SK-N-SH treated with all-trans-retinoic acid at 6 μM for 48 hours (cell line): ENCODE data around the gene KIF4A.
"Not testable (repeated sequence)": the region's sequence is repeated elsewhere in the genome, so short reads cannot be mapped to it uniquely, and the experiment has no call there.

Source experiments
- CREB5 ChIP-seq: fragments of 250-450 bp; sonication (Bioruptor Pico); IDR thresholded peaks from 2 replicates; pipeline ENCODE4 v1.5.1; 2020; ENCODE audit warnings: low read depth, mild to moderate bottlenecking, moderate library complexity
- GLIS3 ChIP-seq: fragments of 250-450 bp; sonication (Bioruptor Pico); IDR thresholded peaks from 2 replicates; pipeline ENCODE4 v1.5.0; 2020; ENCODE audit warnings: mild to moderate bottlenecking, moderate library complexity
- ISL1 ChIP-seq: fragments of 250-450 bp; sonication (Bioruptor Pico); IDR thresholded peaks from 2 replicates; pipeline ENCODE4 v2.1.2; 2022; ENCODE audit warnings: mild to moderate bottlenecking, moderate library complexity
- PPARA ChIP-seq: fragments of 250-450 bp; sonication (Bioruptor Pico); IDR thresholded peaks from 2 replicates; pipeline ENCODE4 v1.5.0; 2020; ENCODE audit warnings: mild to moderate bottlenecking, borderline replicate concordance
- ZC3H10 ChIP-seq: fragments of 250-450 bp; sonication (Bioruptor Pico); IDR thresholded peaks from 2 replicates; pipeline ENCODE4 v1.5.1; 2021; ENCODE audit warnings: mild to moderate bottlenecking, moderate library complexity
- ZFP30 ChIP-seq: fragments of 450-650 bp; formaldehyde crosslinking; IDR thresholded peaks from 2 replicates; pipeline ENCODE4 v1.5.0; 2022; ENCODE audit warnings: mild to moderate bottlenecking, moderate library complexity
- TF ChIP-seq, protein P1 (sequence below): fragments of 250-450 bp; sonication (Bioruptor Pico); IDR thresholded peaks from 2 replicates; pipeline ENCODE4 v1.5.1; 2021; ENCODE audit warnings: mild to moderate bottlenecking, moderate library complexity
- TF ChIP-seq, protein P2 (sequence below): fragments of 250-450 bp; sonication (Bioruptor Pico); IDR thresholded peaks from 2 replicates; pipeline ENCODE4 v1.8.0; 2020; ENCODE audit warnings: mild to moderate bottlenecking, moderate library complexity, borderline replicate concordance

- not testable (repeated sequence) for TF ChIP-seq ZC3H10 (CRISPR knock-in tag); ZFP30 (CRISPR knock-in tag); PPARA (CRISPR knock-in tag); ISL1; GLIS3 (CRISPR knock-in tag); CREB5 (CRISPR knock-in tag)
- TF ChIP-seq, protein P1, sequence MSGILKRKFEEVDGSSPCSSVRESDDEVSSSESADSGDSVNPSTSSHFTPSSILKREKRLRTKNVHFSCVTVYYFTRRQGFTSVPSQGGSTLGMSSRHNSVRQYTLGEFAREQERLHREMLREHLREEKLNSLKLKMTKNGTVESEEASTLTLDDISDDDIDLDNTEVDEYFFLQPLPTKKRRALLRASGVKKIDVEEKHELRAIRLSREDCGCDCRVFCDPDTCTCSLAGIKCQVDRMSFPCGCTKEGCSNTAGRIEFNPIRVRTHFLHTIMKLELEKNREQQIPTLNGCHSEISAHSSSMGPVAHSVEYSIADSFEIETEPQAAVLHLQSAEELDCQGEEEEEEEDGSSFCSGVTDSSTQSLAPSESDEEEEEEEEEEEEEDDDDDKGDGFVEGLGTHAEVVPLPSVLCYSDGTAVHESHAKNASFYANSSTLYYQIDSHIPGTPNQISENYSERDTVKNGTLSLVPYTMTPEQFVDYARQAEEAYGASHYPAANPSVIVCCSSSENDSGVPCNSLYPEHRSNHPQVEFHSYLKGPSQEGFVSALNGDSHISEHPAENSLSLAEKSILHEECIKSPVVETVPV (CRISPR knock-in tag) = not testable (repeated sequence)
- TF ChIP-seq, protein P2, sequence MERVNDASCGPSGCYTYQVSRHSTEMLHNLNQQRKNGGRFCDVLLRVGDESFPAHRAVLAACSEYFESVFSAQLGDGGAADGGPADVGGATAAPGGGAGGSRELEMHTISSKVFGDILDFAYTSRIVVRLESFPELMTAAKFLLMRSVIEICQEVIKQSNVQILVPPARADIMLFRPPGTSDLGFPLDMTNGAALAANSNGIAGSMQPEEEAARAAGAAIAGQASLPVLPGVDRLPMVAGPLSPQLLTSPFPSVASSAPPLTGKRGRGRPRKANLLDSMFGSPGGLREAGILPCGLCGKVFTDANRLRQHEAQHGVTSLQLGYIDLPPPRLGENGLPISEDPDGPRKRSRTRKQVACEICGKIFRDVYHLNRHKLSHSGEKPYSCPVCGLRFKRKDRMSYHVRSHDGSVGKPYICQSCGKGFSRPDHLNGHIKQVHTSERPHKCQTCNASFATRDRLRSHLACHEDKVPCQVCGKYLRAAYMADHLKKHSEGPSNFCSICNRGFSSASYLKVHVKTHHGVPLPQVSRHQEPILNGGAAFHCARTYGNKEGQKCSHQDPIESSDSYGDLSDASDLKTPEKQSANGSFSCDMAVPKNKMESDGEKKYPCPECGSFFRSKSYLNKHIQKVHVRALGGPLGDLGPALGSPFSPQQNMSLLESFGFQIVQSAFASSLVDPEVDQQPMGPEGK = not testable (repeated sequence)
Measured at GRCh38 chrX:70400181-70400580, 110.3 kb downstream of the KIF4A start.
